Measurements from ENCODE around the gene GNG2.

- TF ChIP-seq CTCF (conservative IDR thresholded peaks at IDR 0.05), result no peak
- no peak for TF ChIP-seq EZH2 (IDR thresholded peaks at IDR 0.05; ENCODE audit: low read depth)
Measured at GRCh38 chr14:51894250-51894649, 33.8 kb downstream of the GNG2 start.

Measured in PC-9 (cell line).